Measurements from ENCODE around the gene ZBBX. TPM values are rescaled to one million over a fixed set of nuclear protein-coding genes. Genes with fewer than 3 reads are reported as not detected.

ZBBX gene
- total and polyA plus RNA-seq, 2 of the 8 experiments (the other 6 are each of a cell fraction or from before 2014, with no cell fraction given): 0.17 to 0.84 TPM

GRCh38 chr3:167361306-167361705, 18.8 kb downstream of the ZBBX start (continued):
- TF ChIP-seq HDAC2 (IDR thresholded peaks at IDR 0.05; ENCODE audit: borderline replicate concordance in 1 of 2, low read depth in 2 of 2, low read length in 2 of 2): no peak
- no peak for TF ChIP-seq POU5F1 (IDR thresholded peaks at IDR 0.05; ENCODE audit: low read depth, low read length)
- TF ChIP-seq EZH2 (IDR thresholded peaks at IDR 0.05; ENCODE audit: low read depth, low read length, severe bottlenecking): no peak
